Vagina (tissue), 2 donors: ENCODE results near the gene GALNT2. TPM values are rescaled to one million over a fixed set of nuclear protein-coding genes. Genes with fewer than 3 reads are reported as not detected.

Experiments
- DNase-seq, 2 donors: peaks; one replicate each; pipeline ENCODE4 v3.0.0-alpha.2; 2017; ENCODE audit errors: extremely low spot score in 2 of 2
- H3K27ac ChIP-seq: fragments of 200-600 bp; sonication (generic); one replicate; pipeline ENCODE4 v1.5.1; 2019
- H3K27me3 ChIP-seq: fragments of 200-600 bp; sonication (generic); one replicate; pipeline ENCODE4 v1.5.1; 2019
- H3K36me3 ChIP-seq, 2 donors: fragments of 200-600 bp; sonication (generic); one replicate each; pipeline ENCODE4 v1.5.1; 2017 to 2019
- H3K4me1 ChIP-seq: fragments of 200-600 bp; sonication (generic); one replicate; pipeline ENCODE4 v1.5.1; 2019
- H3K4me3 ChIP-seq, 2 donors: fragments of 200-600 bp; sonication (generic); 1 replicate in 1 of 2; 2 replicates in 1 of 2; pipeline ENCODE4 v1.5.1; 2016 to 2019
- H3K9me3 ChIP-seq: fragments of 200-600 bp; sonication (generic); one replicate; pipeline ENCODE4 v1.5.1; 2019
- CTCF ChIP-seq, 3 experiments: fragments of 450-650 bp in 2 of 3; fragments of 200-600 bp in 1 of 3; sonication (generic) in 1 of 3; IDR thresholded peaks; one replicate each; pipeline ENCODE4 v1.5.1; 2017 to 2019; ENCODE audit warnings: antibody characterized with exemption in 3 of 3, mild to moderate bottlenecking in 2 of 3, moderate library complexity in 2 of 3
- POLR2A ChIP-seq, 2 donors: fragments of 450-650 bp; IDR thresholded peaks; one replicate each; pipeline ENCODE4 v1.6.1; 2017; ENCODE audit warnings: antibody characterized with exemption in 2 of 2, mild to moderate bottlenecking in 2 of 2, moderate library complexity in 2 of 2
- POLR2AphosphoS5 ChIP-seq, 2 donors: sonication (generic); formaldehyde crosslinking; IDR thresholded peaks; one replicate each; pipeline ENCODE4 v1.9.0; 2017; ENCODE audit warnings: antibody characterized with exemption in 2 of 2, mild to moderate bottlenecking in 2 of 2, low read depth in 1 of 2; ENCODE audit not compliant: insufficient read depth in 1 of 2
- intact Hi-C: fragments of 100-400 bp; cut with DNase I; formaldehyde crosslinking; loops from one replicate; pipeline ENCODE4 v1.15.1; 2023
- total RNA-seq: library from RNA; depleted of rRNA; stranded (reverse); fragments of >200 nt; gene quantifications from one replicate; pipeline ENCODE4 v1.2.3, GENCODE V29; 2016

Gene GALNT2
- total RNA-seq, 1 donor from 2014 or later, result 51.6 TPM

- H3K36me3 ChIP-seq, result no peaks in the 10 kb centered on the region
Observed at GRCh38 chr1:230080822-230081221, 13.8 kb downstream of the GALNT2 start.

GRCh38 chr1:230081751-230082150, 14.7 kb downstream of the GALNT2 start:
- peak in 1 of 2 donors; percentile 47 for DNase-seq
- intact Hi-C loops, result no loop called here
- Histone ChIP-seq H3K4me3 (no peak overlapping the region), H3K36me3 (no peaks in the 10 kb centered on the region), H3K4me1 (peaks cover 50% of the 10 kb centered on the region), H3K9me3 (no peaks in the 10 kb centered on the region), H3K27me3 (no peaks in the 10 kb centered on the region), H3K27ac (no peak overlapping the region)
- no peak for TF ChIP-seq CTCF (IDR thresholded peaks at IDR 0.05)
- no peak for TF ChIP-seq POLR2A (IDR thresholded peaks at IDR 0.05)
- no peak for TF ChIP-seq POLR2AphosphoS5 (IDR thresholded peaks at IDR 0.05; ENCODE audit: insufficient read depth in 1 of 2, low read depth in 1 of 2)

More at GRCh38 chr1:230080822-230081221, 13.8 kb downstream of the GALNT2 start:
- TF ChIP-seq POLR2AphosphoS5 (IDR thresholded peaks at IDR 0.05; ENCODE audit: insufficient read depth in 1 of 2, low read depth in 1 of 2), result no peak
- TF ChIP-seq CTCF (IDR thresholded peaks at IDR 0.05), result no peak
- TF ChIP-seq POLR2A (IDR thresholded peaks at IDR 0.05), result no peak
- DNase-seq, result peak in 1 of 2 donors; percentile 44
- intact Hi-C loops, result no loop called here
- Histone ChIP-seq H3K4me3 (no peak overlapping the region), H3K27me3 (no peaks in the 10 kb centered on the region), H3K27ac (no peak overlapping the region), H3K4me1 (peaks cover 41% of the 10 kb centered on the region), H3K9me3 (no peaks in the 10 kb centered on the region)

GRCh38 chr1:230082211-230082610, 15.2 kb downstream of the GALNT2 start:
- no peak for DNase-seq
- Histone ChIP-seq H3K27me3 (no peaks in the 10 kb centered on the region), H3K9me3 (no peaks in the 10 kb centered on the region), H3K4me1 (peaks cover 55% of the 10 kb centered on the region), H3K27ac (no peak overlapping the region), H3K4me3 (no peak overlapping the region), H3K36me3 (no peaks in the 10 kb centered on the region)
- intact Hi-C loops, result no loop called here
- TF ChIP-seq CTCF (IDR thresholded peaks at IDR 0.05), result no peak
- no peak for TF ChIP-seq POLR2A (IDR thresholded peaks at IDR 0.05)
- TF ChIP-seq POLR2AphosphoS5 (IDR thresholded peaks at IDR 0.05; ENCODE audit: insufficient read depth in 1 of 2, low read depth in 1 of 2), result no peak

- TF ChIP-seq POLR2A (IDR thresholded peaks at IDR 0.05), result no peak
- no peak for TF ChIP-seq CTCF (IDR thresholded peaks at IDR 0.05)
- no peak for TF ChIP-seq POLR2AphosphoS5 (IDR thresholded peaks at IDR 0.05; ENCODE audit: insufficient read depth in 1 of 2, low read depth in 1 of 2)
- Histone ChIP-seq H3K4me1 (peaks cover 64% of the 10 kb centered on the region), H3K9me3 (no peaks in the 10 kb centered on the region), H3K27ac (no peak overlapping the region), H3K36me3 (no peaks in the 10 kb centered on the region), H3K27me3 (no peaks in the 10 kb centered on the region), H3K4me3 (no peak overlapping the region)
- DNase-seq, result peak in 1 of 2 donors; percentile 42
- intact Hi-C loops, result no loop called here
Observed at GRCh38 chr1:230083053-230083452, 16.0 kb downstream of the GALNT2 start.

- peak in 1 of 2 donors; percentile 83 for DNase-seq
- intact Hi-C loops, result no loop called here
- H3K4me3 ChIP-seq, result no peak overlapping the region
- H3K36me3 ChIP-seq, result no peaks in the 10 kb centered on the region
- TF ChIP-seq POLR2A (IDR thresholded peaks at IDR 0.05), result no peak
- TF ChIP-seq CTCF (IDR thresholded peaks at IDR 0.05), result no peak
- TF ChIP-seq POLR2AphosphoS5 (IDR thresholded peaks at IDR 0.05; ENCODE audit: insufficient read depth in 1 of 2, low read depth in 1 of 2), result no peak
- no peaks in the 10 kb centered on the region for H3K9me3 ChIP-seq
- H3K27ac ChIP-seq, result peak overlapping the region; percentile 75
- no peaks in the 10 kb centered on the region for H3K27me3 ChIP-seq
- peaks cover 59% of the 10 kb centered on the region for H3K4me1 ChIP-seq
Observed at GRCh38 chr1:230083746-230084407, 16.8 kb downstream of the GALNT2 start.
